Stimulated activated naive CD8-positive, alpha-beta T cell treated with anti-CD3 and anti-CD28 coated beads, Interleukin-15, Interleukin-2, amounts not matched to agents 100 U/mL and 50 U/mL, for 24 hours (primary cell): Measurements from ENCODE around the gene VPS39.
A peak's percentile ranks its signal among the peaks of the same experiment; 100 is the strongest.
"Not testable (repeated sequence)": the region's sequence is repeated elsewhere in the genome, so short reads cannot be mapped to it uniquely, and the experiment has no call there.

Experiments
- ATAC-seq: fragments of 150-1000 bp; cut with Tn5 transposase; one replicate; pipeline ENCODE4 v1.10.0; 2021
- DNase-seq: peaks from one replicate; pipeline ENCODE4 v3.0.0; 2021

The VPS39 gene

GRCh38 chr15:42207674-42208579, at the start of gene VPS39:
Gene VPS39 (minus strand): TSS chr15:42208304. CDS start chr15:42208153, 151 bp downstream.
- peak; percentile 88 for DNase-seq
- ATAC-seq = peak; percentile 97

- ATAC-seq = no peak
Measured at GRCh38 chr15:42253300-42253699, 45.2 kb upstream of the VPS39 start.

GRCh38 chr15:42240823-42241222, 32.7 kb upstream of the VPS39 start:
- ATAC-seq (no peak), DNase-seq (no peak)

More at GRCh38 chr15:42253300-42253699, 45.2 kb upstream of the VPS39 start:
- DNase-seq = no peak

- no peak for ATAC-seq
Measured at GRCh38 chr15:42239528-42240182, 31.6 kb upstream of the VPS39 start.

GRCh38 chr15:42233107-42233506, 25.0 kb upstream of the VPS39 start:
- no peak for ATAC-seq
- no peak for DNase-seq

More at GRCh38 chr15:42239528-42240182, 31.6 kb upstream of the VPS39 start:
- DNase-seq = no peak

- DNase-seq (no peak), ATAC-seq (no peak)
Measured at GRCh38 chr15:42232606-42233005, 24.5 kb upstream of the VPS39 start.

- DNase-seq = no peak
- ATAC-seq = no peak
Measured at GRCh38 chr15:42231088-42231487, 23.0 kb upstream of the VPS39 start.

- not testable (repeated sequence) for DNase-seq, ATAC-seq
Measured at GRCh38 chr15:42228981-42229380, 20.9 kb upstream of the VPS39 start.

GRCh38 chr15:42228036-42228435, 19.9 kb upstream of the VPS39 start:
- ATAC-seq = no peak

GRCh38 chr15:42226648-42227047, 18.5 kb upstream of the VPS39 start:
- no peak for ATAC-seq
- no peak for DNase-seq

More at GRCh38 chr15:42228036-42228435, 19.9 kb upstream of the VPS39 start:
- DNase-seq = no peak

- DNase-seq (no peak), ATAC-seq (no peak)
Measured at GRCh38 chr15:42220216-42220615, 12.1 kb upstream of the VPS39 start.

- ATAC-seq = no peak
- DNase-seq = no peak
Measured at GRCh38 chr15:42218953-42219592, 11.0 kb upstream of the VPS39 start.

- DNase-seq = no peak
- no peak for ATAC-seq
Measured at GRCh38 chr15:42217568-42217967, 9.5 kb upstream of the VPS39 start.

GRCh38 chr15:42215913-42216829, 8.1 kb upstream of the VPS39 start:
- ATAC-seq = peak; percentile 28
- DNase-seq = no peak

- no peak for DNase-seq
- no peak for ATAC-seq
Measured at GRCh38 chr15:42214600-42214999, 6.5 kb upstream of the VPS39 start.

GRCh38 chr15:42213511-42213910, 5.4 kb upstream of the VPS39 start:
- no peak for DNase-seq

GRCh38 chr15:42210696-42211095, 2.6 kb upstream of the VPS39 start:
- ATAC-seq (no peak), DNase-seq (no peak)

More at GRCh38 chr15:42213511-42213910, 5.4 kb upstream of the VPS39 start:
- no peak for ATAC-seq

- DNase-seq (no peak), ATAC-seq (no peak)
Measured at GRCh38 chr15:42206406-42206805, 1.7 kb downstream of the VPS39 start.

- ATAC-seq (no peak), DNase-seq (no peak)
Measured at GRCh38 chr15:42203891-42204290, 4.2 kb downstream of the VPS39 start.

GRCh38 chr15:42202653-42203052, 5.5 kb downstream of the VPS39 start:
- ATAC-seq = no peak
- DNase-seq = no peak

- DNase-seq = no peak
- no peak for ATAC-seq
Measured at GRCh38 chr15:42201801-42202200, 6.3 kb downstream of the VPS39 start.

- no peak for DNase-seq
- ATAC-seq = no peak
Measured at GRCh38 chr15:42199126-42199525, 9.0 kb downstream of the VPS39 start.
